ENCODE measurements around the gene LMAN1L.
A peak's percentile ranks its signal among the peaks of the same experiment; 100 is the strongest.

The LMAN1L gene

GRCh38 chr15:74857671-74858368 lies 45.2 kb downstream of the LMAN1L start:
- peaks cover 11% of the 10 kb centered on the region for H3K36me3 Mint-ChIP-seq (ENCODE audit: low read depth)
- no peaks in the 10 kb centered on the region for H3K9me3 Mint-ChIP-seq

GRCh38 chr15:74858369-74858740 lies 45.7 kb downstream of the LMAN1L start:
- H3K4me3 Mint-ChIP-seq, result no peak overlapping the region
- peaks cover 46% of the 10 kb centered on the region for H3K4me1 Mint-ChIP-seq (ENCODE audit: low read depth)
- peaks cover 6% of the 10 kb centered on the region for H3K36me3 Mint-ChIP-seq (ENCODE audit: low read depth)
- H3K9me3 Mint-ChIP-seq, result no peaks in the 10 kb centered on the region
- H3K27ac Mint-ChIP-seq, result peak overlapping the region; percentile 71
- no peaks in the 10 kb centered on the region for H3K27me3 Mint-ChIP-seq

More at GRCh38 chr15:74857671-74858368, 45.2 kb downstream of the LMAN1L start:
- peak overlapping the region; percentile 71 for H3K27ac Mint-ChIP-seq
- H3K4me3 Mint-ChIP-seq, result no peak overlapping the region
- no peaks in the 10 kb centered on the region for H3K27me3 Mint-ChIP-seq
- peaks cover 44% of the 10 kb centered on the region for H3K4me1 Mint-ChIP-seq (ENCODE audit: low read depth)

GRCh38 chr15:74863239-74864056 lies 50.8 kb downstream of the LMAN1L start:
- H3K36me3 Mint-ChIP-seq (ENCODE audit: low read depth), result peaks cover 37% of the 10 kb centered on the region
- H3K27ac Mint-ChIP-seq, result peak overlapping the region; percentile 62
- H3K4me3 Mint-ChIP-seq, result no peak overlapping the region
- no peaks in the 10 kb centered on the region for H3K27me3 Mint-ChIP-seq
- H3K4me1 Mint-ChIP-seq (ENCODE audit: low read depth), result peaks cover 70% of the 10 kb centered on the region
- no peaks in the 10 kb centered on the region for H3K9me3 Mint-ChIP-seq

GRCh38 chr15:74864296-74864695 lies 51.7 kb downstream of the LMAN1L start:
- H3K27ac Mint-ChIP-seq, result no peak overlapping the region
- peaks cover 35% of the 10 kb centered on the region for H3K36me3 Mint-ChIP-seq (ENCODE audit: low read depth)
- H3K9me3 Mint-ChIP-seq, result no peaks in the 10 kb centered on the region
- peaks cover 70% of the 10 kb centered on the region for H3K4me1 Mint-ChIP-seq (ENCODE audit: low read depth)
- no peaks in the 10 kb centered on the region for H3K27me3 Mint-ChIP-seq
- no peak overlapping the region for H3K4me3 Mint-ChIP-seq

GRCh38 chr15:74865316-74865715 lies 52.7 kb downstream of the LMAN1L start:
- Mint-ChIP-seq H3K4me3 (no peak overlapping the region), H3K27ac (peak overlapping the region; percentile 67)

GRCh38 chr15:74866090-74866489 lies 53.5 kb downstream of the LMAN1L start:
- H3K9me3 Mint-ChIP-seq, result no peaks in the 10 kb centered on the region
- H3K4me3 Mint-ChIP-seq, result no peak overlapping the region
- H3K27ac Mint-ChIP-seq, result no peak overlapping the region
- peaks cover 40% of the 10 kb centered on the region for H3K36me3 Mint-ChIP-seq (ENCODE audit: low read depth)
- H3K27me3 Mint-ChIP-seq, result no peaks in the 10 kb centered on the region
- H3K4me1 Mint-ChIP-seq (ENCODE audit: low read depth), result peaks cover 82% of the 10 kb centered on the region

More at GRCh38 chr15:74865316-74865715, 52.7 kb downstream of the LMAN1L start:
- Mint-ChIP-seq H3K27me3 (no peaks in the 10 kb centered on the region), H3K9me3 (no peaks in the 10 kb centered on the region), H3K36me3 (ENCODE audit: low read depth) (peaks cover 40% of the 10 kb centered on the region), H3K4me1 (ENCODE audit: low read depth) (peaks cover 74% of the 10 kb centered on the region)

GRCh38 chr15:74867466-74868038 lies 54.9 kb downstream of the LMAN1L start:
- Mint-ChIP-seq H3K9me3 (no peaks in the 10 kb centered on the region), H3K4me1 (ENCODE audit: low read depth) (peaks cover 91% of the 10 kb centered on the region), H3K27ac (peak overlapping the region; percentile 62), H3K4me3 (peak overlapping the region; percentile 46), H3K27me3 (no peaks in the 10 kb centered on the region), H3K36me3 (ENCODE audit: low read depth) (peaks cover 40% of the 10 kb centered on the region)

GRCh38 chr15:74868059-74868458 lies 55.4 kb downstream of the LMAN1L start:
- Mint-ChIP-seq H3K4me3 (peak overlapping the region; percentile 46), H3K27ac (peak overlapping the region; percentile 62), H3K36me3 (ENCODE audit: low read depth) (peaks cover 40% of the 10 kb centered on the region)

GRCh38 chr15:74869372-74869725 lies 56.7 kb downstream of the LMAN1L start:
- peak overlapping the region; percentile 82 for H3K27ac Mint-ChIP-seq
- no peaks in the 10 kb centered on the region for H3K9me3 Mint-ChIP-seq
- peak overlapping the region; percentile 71 for H3K4me3 Mint-ChIP-seq
- H3K4me1 Mint-ChIP-seq (ENCODE audit: low read depth), result peaks cover 91% of the 10 kb centered on the region
- peaks cover 34% of the 10 kb centered on the region for H3K36me3 Mint-ChIP-seq (ENCODE audit: low read depth)
- no peaks in the 10 kb centered on the region for H3K27me3 Mint-ChIP-seq

More at GRCh38 chr15:74868059-74868458, 55.4 kb downstream of the LMAN1L start:
- Mint-ChIP-seq H3K9me3 (no peaks in the 10 kb centered on the region), H3K27me3 (no peaks in the 10 kb centered on the region), H3K4me1 (ENCODE audit: low read depth) (peaks cover 91% of the 10 kb centered on the region)

- H3K4me1 Mint-ChIP-seq (ENCODE audit: low read depth), result peaks cover 87% of the 10 kb centered on the region
- peaks cover 31% of the 10 kb centered on the region for H3K36me3 Mint-ChIP-seq (ENCODE audit: low read depth)
- H3K4me3 Mint-ChIP-seq, result peak overlapping the region; percentile 71
- H3K27ac Mint-ChIP-seq, result peak overlapping the region; percentile 82
- H3K27me3 Mint-ChIP-seq, result no peaks in the 10 kb centered on the region
- no peaks in the 10 kb centered on the region for H3K9me3 Mint-ChIP-seq
Measured at GRCh38 chr15:74869726-74870407, 57.2 kb downstream of the LMAN1L start.

- peaks cover 27% of the 10 kb centered on the region for H3K36me3 Mint-ChIP-seq (ENCODE audit: low read depth)
- peak overlapping the region; percentile 71 for H3K4me3 Mint-ChIP-seq
- no peaks in the 10 kb centered on the region for H3K27me3 Mint-ChIP-seq
- peak overlapping the region; percentile 82 for H3K27ac Mint-ChIP-seq
- H3K9me3 Mint-ChIP-seq, result no peaks in the 10 kb centered on the region
- peaks cover 81% of the 10 kb centered on the region for H3K4me1 Mint-ChIP-seq (ENCODE audit: low read depth)
Measured at GRCh38 chr15:74870436-74871215, 58.0 kb downstream of the LMAN1L start.

- H3K9me3 Mint-ChIP-seq, result no peaks in the 10 kb centered on the region
- H3K4me1 Mint-ChIP-seq (ENCODE audit: low read depth), result peaks cover 61% of the 10 kb centered on the region
- H3K4me3 Mint-ChIP-seq, result peak overlapping the region; percentile 96
- peaks cover 14% of the 10 kb centered on the region for H3K36me3 Mint-ChIP-seq (ENCODE audit: low read depth)
- peak overlapping the region; percentile 92 for H3K27ac Mint-ChIP-seq
- H3K27me3 Mint-ChIP-seq, result no peaks in the 10 kb centered on the region
Measured at GRCh38 chr15:74872702-74873035, 60.0 kb downstream of the LMAN1L start.

- Mint-ChIP-seq H3K4me3 (peak within 1 kb of the TSS; percentile 96), H3K9me3 (no peaks in the 10 kb centered on the region), H3K36me3 (ENCODE audit: low read depth) (peaks cover 9% of the 10 kb centered on the region), H3K27me3 (no peaks in the 10 kb centered on the region), H3K4me1 (ENCODE audit: low read depth) (peaks cover 55% of the 10 kb centered on the region), H3K27ac (peak within 1 kb of the TSS; percentile 92)
Measured at GRCh38 chr15:74873036-74873755, 60.6 kb downstream of the LMAN1L start, which contains the start of gene SCAMP2. Gene SCAMP2, minus strand, starts transcription at chr15:74873365. Its CDS starts 110 bp downstream, at chr15:74873255.
